Measurements from ENCODE around the gene AOPEP.

Gene AOPEP

DNA sequence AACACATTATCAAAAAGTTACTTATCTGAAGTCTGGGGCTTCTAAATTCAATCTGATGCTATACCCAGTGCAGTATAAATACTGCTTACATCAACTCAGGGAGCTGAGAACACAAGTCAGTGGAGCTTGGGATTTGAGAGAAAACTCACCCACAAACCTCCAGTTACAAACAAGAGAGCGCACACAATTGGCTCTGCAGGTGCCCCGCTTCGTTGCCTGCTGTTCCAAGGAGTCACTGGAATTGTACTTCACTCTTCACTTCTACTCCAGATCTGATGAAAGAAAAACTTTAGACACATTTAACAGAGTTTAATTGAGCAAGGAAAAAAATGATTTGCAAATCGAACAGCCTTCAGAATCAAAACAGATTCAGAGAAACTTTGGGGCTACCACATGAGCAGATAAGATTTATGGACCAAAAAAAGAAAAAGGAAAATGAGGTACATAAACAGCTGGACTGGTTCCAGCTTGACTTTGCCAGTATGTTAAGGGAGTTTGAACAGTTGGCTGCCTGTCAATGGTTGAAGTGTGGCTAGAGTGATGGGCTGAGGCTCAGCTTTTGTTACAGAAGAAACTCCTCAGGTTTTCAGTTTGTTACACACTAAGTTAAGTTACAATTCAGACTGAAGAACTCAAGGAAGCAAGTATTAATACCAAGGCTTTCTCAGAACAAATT lies 156.6 kb downstream of the AOPEP start:
- H2AFZ ChIP-seq (ENCODE audit: low read length): no peak overlapping the region
- no peak overlapping the region for H3K4me3 ChIP-seq (ENCODE audit: low read length)
- H3K27ac ChIP-seq (ENCODE audit: low read length): no peak overlapping the region
- H3K4me1 ChIP-seq (ENCODE audit: low read length): peaks cover 7% of the 10 kb centered on the region; the same call in 1 of the 2 replicates
- no peak overlapping the region for H3K9ac ChIP-seq (ENCODE audit: low read length)
- no peak overlapping the region for H3K4me2 ChIP-seq (ENCODE audit: low read depth, low read length)
- H4K20me1 ChIP-seq (ENCODE audit: insufficient read depth, low read length): no peaks in the 10 kb centered on the region
- TF ChIP-seq EZH2phosphoT487 (IDR thresholded peaks at IDR 0.05; ENCODE audit: low read length) (no peak), EZH2 (optimal IDR thresholded peaks at IDR 0.05; ENCODE audit: low read depth, low read length) (no peak)
- TF ChIP-seq, protein P1, sequence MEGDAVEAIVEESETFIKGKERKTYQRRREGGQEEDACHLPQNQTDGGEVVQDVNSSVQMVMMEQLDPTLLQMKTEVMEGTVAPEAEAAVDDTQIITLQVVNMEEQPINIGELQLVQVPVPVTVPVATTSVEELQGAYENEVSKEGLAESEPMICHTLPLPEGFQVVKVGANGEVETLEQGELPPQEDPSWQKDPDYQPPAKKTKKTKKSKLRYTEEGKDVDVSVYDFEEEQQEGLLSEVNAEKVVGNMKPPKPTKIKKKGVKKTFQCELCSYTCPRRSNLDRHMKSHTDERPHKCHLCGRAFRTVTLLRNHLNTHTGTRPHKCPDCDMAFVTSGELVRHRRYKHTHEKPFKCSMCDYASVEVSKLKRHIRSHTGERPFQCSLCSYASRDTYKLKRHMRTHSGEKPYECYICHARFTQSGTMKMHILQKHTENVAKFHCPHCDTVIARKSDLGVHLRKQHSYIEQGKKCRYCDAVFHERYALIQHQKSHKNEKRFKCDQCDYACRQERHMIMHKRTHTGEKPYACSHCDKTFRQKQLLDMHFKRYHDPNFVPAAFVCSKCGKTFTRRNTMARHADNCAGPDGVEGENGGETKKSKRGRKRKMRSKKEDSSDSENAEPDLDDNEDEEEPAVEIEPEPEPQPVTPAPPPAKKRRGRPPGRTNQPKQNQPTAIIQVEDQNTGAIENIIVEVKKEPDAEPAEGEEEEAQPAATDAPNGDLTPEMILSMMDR (IDR thresholded peaks at IDR 0.05; ENCODE audit: low read length): no peak
- H3K27me3 ChIP-seq (replicated peaks; ENCODE audit: insufficient read depth, low read length): no peaks in the 10 kb centered on the region
- H3K36me3 ChIP-seq (replicated peaks; ENCODE audit: insufficient read depth, low read length): no peaks in the 10 kb centered on the region
- no peaks in the 10 kb centered on the region for H3K9me2 ChIP-seq (replicated peaks; ENCODE audit: insufficient read depth, low read length)
- H3K79me2 ChIP-seq (ENCODE audit: low read length): no peaks in the 10 kb centered on the region
- H3K9me3 ChIP-seq (replicated peaks; ENCODE audit: insufficient read depth, low read length): no peaks in the 10 kb centered on the region
- DNase-seq: no peak
- no peaks in the 10 kb centered on the region for H3F3A ChIP-seq (ENCODE audit: insufficient read depth, low read length)

DNA sequence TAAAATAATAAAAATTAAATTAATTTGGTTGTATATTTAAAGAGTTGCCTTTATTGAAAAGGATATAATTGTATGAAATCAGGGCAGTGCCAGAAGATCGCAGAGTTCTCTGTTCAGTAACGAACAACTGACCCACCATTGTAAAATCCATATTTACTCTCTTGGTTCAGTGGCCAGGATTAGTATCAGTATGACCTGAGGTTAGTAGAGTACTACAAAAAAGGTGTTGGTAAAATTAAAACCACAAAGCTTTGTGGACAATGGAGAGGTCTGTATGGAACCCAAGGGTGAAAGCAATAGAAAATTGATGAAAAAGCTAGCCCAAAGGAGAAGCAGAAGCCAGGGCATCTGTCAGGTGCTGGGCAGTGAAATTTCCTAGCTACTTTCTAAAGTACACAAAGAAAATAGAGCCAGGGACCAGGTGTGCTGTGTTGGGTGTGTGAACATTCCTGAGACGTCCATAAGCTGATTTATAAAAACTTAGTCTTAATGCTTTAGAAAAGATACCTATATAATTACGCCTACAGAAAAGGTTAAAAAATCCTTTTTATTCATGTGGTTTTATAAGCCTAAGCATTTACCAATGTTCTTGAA lies 159.5 kb downstream of the AOPEP start:
- Histone ChIP-seq H4K20me1 (ENCODE audit: insufficient read depth, low read length) (no peaks in the 10 kb centered on the region), H3K4me1 (ENCODE audit: low read length) (no peaks in the 10 kb centered on the region), H2AFZ (ENCODE audit: low read length) (no peak overlapping the region), H3K79me2 (ENCODE audit: low read length) (no peaks in the 10 kb centered on the region), H3K27me3 (replicated peaks; ENCODE audit: insufficient read depth, low read length) (no peaks in the 10 kb centered on the region), H3K36me3 (replicated peaks; ENCODE audit: insufficient read depth, low read length) (no peaks in the 10 kb centered on the region), H3F3A (ENCODE audit: insufficient read depth, low read length) (no peaks in the 10 kb centered on the region), H3K4me3 (ENCODE audit: low read length) (no peak overlapping the region), H3K9me2 (replicated peaks; ENCODE audit: insufficient read depth, low read length) (no peaks in the 10 kb centered on the region), H3K9me3 (replicated peaks; ENCODE audit: insufficient read depth, low read length) (no peaks in the 10 kb centered on the region), H3K9ac (ENCODE audit: low read length) (no peak overlapping the region), H3K27ac (ENCODE audit: low read length) (no peak overlapping the region), H3K4me2 (ENCODE audit: low read depth, low read length) (no peak overlapping the region)
- TF ChIP-seq EZH2 (optimal IDR thresholded peaks at IDR 0.05; ENCODE audit: low read depth, low read length) (no peak), EZH2phosphoT487 (IDR thresholded peaks at IDR 0.05; ENCODE audit: low read length) (no peak)
- TF ChIP-seq, protein P1 (IDR thresholded peaks at IDR 0.05; ENCODE audit: low read length): no peak
- DNase-seq: no peak

DNA sequence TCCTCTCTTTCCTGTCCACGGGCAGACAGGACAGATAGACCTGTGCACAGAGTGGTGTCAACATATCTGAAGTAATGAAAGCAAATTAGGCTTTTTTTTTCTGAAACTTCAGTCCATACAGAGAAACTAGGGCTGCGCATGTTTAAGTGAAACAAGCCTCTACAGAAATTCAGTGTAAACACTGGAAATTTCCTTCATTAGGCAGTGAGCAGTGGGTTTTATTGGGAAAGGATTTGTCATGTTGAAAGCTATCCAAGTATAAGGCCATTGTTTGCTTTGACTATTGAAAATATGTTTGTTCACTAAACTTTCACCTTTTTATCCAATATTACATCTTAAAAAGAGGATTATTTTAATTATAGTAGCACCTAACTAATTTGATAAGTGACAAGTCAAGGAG lies 161.2 kb downstream of the AOPEP start:
- no peaks in the 10 kb centered on the region for H3K9me3 ChIP-seq (replicated peaks; ENCODE audit: insufficient read depth, low read length)
- H3K27ac ChIP-seq (ENCODE audit: low read length): no peak overlapping the region
- DNase-seq: no peak
- H3K79me2 ChIP-seq (ENCODE audit: low read length): no peaks in the 10 kb centered on the region
- no peak overlapping the region for H3K9ac ChIP-seq (ENCODE audit: low read length)
- H3K27me3 ChIP-seq (replicated peaks; ENCODE audit: insufficient read depth, low read length): no peaks in the 10 kb centered on the region
- no peaks in the 10 kb centered on the region for H3K4me1 ChIP-seq (ENCODE audit: low read length)
- TF ChIP-seq EZH2 (optimal IDR thresholded peaks at IDR 0.05; ENCODE audit: low read depth, low read length) (no peak), EZH2phosphoT487 (IDR thresholded peaks at IDR 0.05; ENCODE audit: low read length) (no peak)
- TF ChIP-seq, protein P1 (IDR thresholded peaks at IDR 0.05; ENCODE audit: low read length): no peak
- H3K4me2 ChIP-seq (ENCODE audit: low read depth, low read length): no peak overlapping the region
- no peak overlapping the region for H3K4me3 ChIP-seq (ENCODE audit: low read length)
- no peaks in the 10 kb centered on the region for H3K36me3 ChIP-seq (replicated peaks; ENCODE audit: insufficient read depth, low read length)
- no peaks in the 10 kb centered on the region for H3K9me2 ChIP-seq (replicated peaks; ENCODE audit: insufficient read depth, low read length)
- H4K20me1 ChIP-seq (ENCODE audit: insufficient read depth, low read length): no peaks in the 10 kb centered on the region
- no peaks in the 10 kb centered on the region for H3F3A ChIP-seq (ENCODE audit: insufficient read depth, low read length)
- no peak overlapping the region for H2AFZ ChIP-seq (ENCODE audit: low read length)

Data from MM.1S (cell line).